ENCODE results near the gene GJA9.

DNA sequence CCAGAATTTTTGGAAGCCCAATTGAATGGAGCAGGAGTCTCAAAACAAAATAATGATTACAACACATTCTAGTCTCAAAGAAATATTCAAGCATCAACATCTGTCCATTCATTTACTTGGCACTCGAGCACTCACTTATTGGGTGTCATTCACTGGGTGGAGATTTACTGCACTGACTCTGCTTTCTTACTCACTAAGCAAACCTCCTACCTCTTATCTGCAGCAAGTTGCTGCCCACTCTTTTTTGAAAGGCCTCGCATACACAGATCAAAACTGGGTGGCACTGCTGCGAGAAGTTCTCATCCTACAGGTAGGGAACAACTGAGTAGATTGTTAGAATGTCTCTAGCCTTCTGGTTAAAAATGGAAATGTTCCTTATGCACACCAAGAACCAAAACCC is 42.2 kb upstream of the GJA9 start:
- no peak for TF ChIP-seq BHLHE40 (IDR thresholded peaks at IDR 0.05; ENCODE audit: borderline replicate concordance)
- TF ChIP-seq ELF4 (IDR thresholded peaks at IDR 0.05), result no peak
- TF ChIP-seq ARNT (IDR thresholded peaks at IDR 0.05), result no peak

All from HEK293T (cell line).